ENCODE measurements around the gene CELF4.

The CELF4 gene

GRCh38 chr18:37567061-37567993 lies 1.7 kb upstream of the CELF4 start:
- H3K4me3 ChIP-seq (ENCODE audit: control insufficient read depth, low read depth, low read length), result no peak overlapping the region
- TF ChIP-seq, protein P1, sequence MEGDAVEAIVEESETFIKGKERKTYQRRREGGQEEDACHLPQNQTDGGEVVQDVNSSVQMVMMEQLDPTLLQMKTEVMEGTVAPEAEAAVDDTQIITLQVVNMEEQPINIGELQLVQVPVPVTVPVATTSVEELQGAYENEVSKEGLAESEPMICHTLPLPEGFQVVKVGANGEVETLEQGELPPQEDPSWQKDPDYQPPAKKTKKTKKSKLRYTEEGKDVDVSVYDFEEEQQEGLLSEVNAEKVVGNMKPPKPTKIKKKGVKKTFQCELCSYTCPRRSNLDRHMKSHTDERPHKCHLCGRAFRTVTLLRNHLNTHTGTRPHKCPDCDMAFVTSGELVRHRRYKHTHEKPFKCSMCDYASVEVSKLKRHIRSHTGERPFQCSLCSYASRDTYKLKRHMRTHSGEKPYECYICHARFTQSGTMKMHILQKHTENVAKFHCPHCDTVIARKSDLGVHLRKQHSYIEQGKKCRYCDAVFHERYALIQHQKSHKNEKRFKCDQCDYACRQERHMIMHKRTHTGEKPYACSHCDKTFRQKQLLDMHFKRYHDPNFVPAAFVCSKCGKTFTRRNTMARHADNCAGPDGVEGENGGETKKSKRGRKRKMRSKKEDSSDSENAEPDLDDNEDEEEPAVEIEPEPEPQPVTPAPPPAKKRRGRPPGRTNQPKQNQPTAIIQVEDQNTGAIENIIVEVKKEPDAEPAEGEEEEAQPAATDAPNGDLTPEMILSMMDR (conservative IDR thresholded peaks at IDR 0.05; ENCODE audit: control insufficient read depth, insufficient read depth, low read depth, low read length), result no peak
- no peak for DNase-seq (ENCODE audit: low read depth)

- TF ChIP-seq, protein P1 (conservative IDR thresholded peaks at IDR 0.05; ENCODE audit: control insufficient read depth, insufficient read depth, low read depth, low read length), result no peak
- no peak overlapping the region for H3K4me3 ChIP-seq (ENCODE audit: control insufficient read depth, low read depth, low read length)
Measured at GRCh38 chr18:37566479-37567060, 972 bp upstream of the CELF4 start.

GRCh38 chr18:37565977-37566478 lies 430 bp upstream of the CELF4 start:
- TF ChIP-seq, protein P1 (conservative IDR thresholded peaks at IDR 0.05; ENCODE audit: control insufficient read depth, insufficient read depth, low read depth, low read length), result no peak
- no peak overlapping the region for H3K4me3 ChIP-seq (ENCODE audit: control insufficient read depth, low read depth, low read length)
- DNase-seq (ENCODE audit: low read depth), result peak; percentile 8

More at GRCh38 chr18:37566479-37567060, 972 bp upstream of the CELF4 start:
- DNase-seq (ENCODE audit: low read depth), result no peak

DNA sequence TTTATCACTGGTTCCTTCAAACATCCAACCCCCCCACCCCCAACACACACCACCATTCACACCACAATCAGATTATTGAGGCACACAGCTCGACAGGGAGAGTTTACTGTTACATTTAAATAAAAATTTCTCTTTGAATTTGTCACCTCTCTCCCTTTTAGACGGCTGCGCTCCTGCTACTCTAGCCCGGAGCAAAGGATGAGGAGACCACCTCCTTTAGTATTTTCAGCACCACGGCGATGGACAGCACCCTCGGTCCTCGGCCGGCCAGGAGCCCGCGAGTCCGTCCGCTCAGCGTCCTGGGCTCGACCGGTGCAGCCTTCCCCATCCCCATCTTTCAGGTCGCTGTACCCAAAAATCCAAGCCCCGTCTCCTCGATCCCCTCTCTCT lies 892 bp downstream of the CELF4 start:
- H3K4me3 ChIP-seq (ENCODE audit: control insufficient read depth, low read depth, low read length), result no peak overlapping the region
- TF ChIP-seq, protein P1 (conservative IDR thresholded peaks at IDR 0.05; ENCODE audit: control insufficient read depth, insufficient read depth, low read depth, low read length), result no peak
- DNase-seq (ENCODE audit: low read depth), result peak; percentile 31

- no peak overlapping the region for H3K4me3 ChIP-seq (ENCODE audit: control insufficient read depth, low read depth, low read length)
- no peak for DNase-seq (ENCODE audit: low read depth)
- TF ChIP-seq, protein P1 (conservative IDR thresholded peaks at IDR 0.05; ENCODE audit: control insufficient read depth, insufficient read depth, low read depth, low read length), result no peak
Measured at GRCh38 chr18:37563931-37564392, 1.6 kb downstream of the CELF4 start.

GRCh38 chr18:37561986-37562385 lies 3.6 kb downstream of the CELF4 start:
- no peak overlapping the region for H3K4me3 ChIP-seq (ENCODE audit: control insufficient read depth, low read depth, low read length)
- no peak for DNase-seq (ENCODE audit: low read depth)
- TF ChIP-seq, protein P1 (conservative IDR thresholded peaks at IDR 0.05; ENCODE audit: control insufficient read depth, insufficient read depth, low read depth, low read length), result no peak

Data from fibroblast of mammary gland (primary cell).